Fibroblast of skin of back (primary cell): ENCODE results near the gene CTCF.

Experiments used
- DNase-seq: peaks from one replicate; pipeline ENCODE4 v3.0.0-alpha.2; 2013

Gene CTCF

GRCh38 chr16:67666032-67666551, 103.8 kb downstream of the CTCF start:
- peak; percentile 15 for DNase-seq

- peak; percentile 83 for DNase-seq
Observed at GRCh38 chr16:67666559-67667452, 104.5 kb downstream of the CTCF start, which contains the start of the genes C16orf86 and ENKD1. Gene C16orf86 (plus strand): TSS chr16:67666814. CDS start chr16:67666971, 157 bp downstream. Gene ENKD1 (minus strand): TSS chr16:67666750. CDS start chr16:67666442, 308 bp downstream.

- no peak for DNase-seq
Observed at GRCh38 chr16:67667453-67667816, 105.1 kb downstream of the CTCF start.

GRCh38 chr16:67667817-67668494, 105.6 kb downstream of the CTCF start:
- DNase-seq = peak; percentile 94

- no peak for DNase-seq
Observed at GRCh38 chr16:67668495-67669157, 106.3 kb downstream of the CTCF start.

GRCh38 chr16:67669499-67670101, 107.3 kb downstream of the CTCF start:
- DNase-seq = no peak

- DNase-seq = no peak
Observed at GRCh38 chr16:67672306-67672705, 110.0 kb downstream of the CTCF start.

GRCh38 chr16:67672739-67673662, 110.7 kb downstream of the CTCF start:
- peak; percentile 71 for DNase-seq

GRCh38 chr16:67673712-67674580, 111.6 kb downstream of the CTCF start:
- peak; percentile 46 for DNase-seq

- no peak for DNase-seq
Observed at GRCh38 chr16:67674851-67675578, 112.7 kb downstream of the CTCF start.

- DNase-seq = no peak
Observed at GRCh38 chr16:67675579-67675935, 113.2 kb downstream of the CTCF start.

- DNase-seq = no peak
Observed at GRCh38 chr16:67675999-67676398, 113.7 kb downstream of the CTCF start.

GRCh38 chr16:67676516-67676915, 114.2 kb downstream of the CTCF start:
- DNase-seq = no peak

- DNase-seq = no peak
Observed at GRCh38 chr16:67676939-67677338, 114.6 kb downstream of the CTCF start.

GRCh38 chr16:67677712-67678111, 115.4 kb downstream of the CTCF start:
- DNase-seq = no peak

- no peak for DNase-seq
Observed at GRCh38 chr16:67678354-67679023, 116.2 kb downstream of the CTCF start.

GRCh38 chr16:67679935-67680897, 117.9 kb downstream of the CTCF start:
- DNase-seq = no peak

- no peak for DNase-seq
Observed at GRCh38 chr16:67683767-67684166, 121.4 kb downstream of the CTCF start.
